COLO668 (cell line): ENCODE results near the gene ARHGAP24.

Experiments
- DNase-seq: peaks from one replicate; lab custom pipeline; 2025; ENCODE audit not compliant: unreplicated experiment; lab: John Stamatoyannopoulos, UW

The ARHGAP24 gene

DNA sequence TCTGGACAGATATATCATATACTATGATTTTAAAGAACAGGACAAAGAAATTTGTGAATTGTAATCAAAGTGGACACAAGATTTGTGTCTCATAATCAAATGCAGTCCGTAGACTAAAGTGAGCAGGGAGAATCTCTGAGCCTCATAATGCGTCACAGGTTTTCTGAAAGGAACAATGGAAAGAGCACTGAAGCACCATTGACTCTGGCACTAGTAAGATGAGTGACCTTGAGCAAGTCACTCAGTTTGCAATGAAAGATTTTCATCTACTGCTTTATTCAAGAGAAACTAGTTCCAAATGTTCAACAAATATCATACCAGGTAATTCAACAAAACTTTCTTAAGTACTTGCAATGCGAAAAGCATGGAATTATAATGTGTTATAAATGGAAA, 569.6 kb downstream of the ARHGAP24 start:
- no peak for DNase-seq

DNA sequence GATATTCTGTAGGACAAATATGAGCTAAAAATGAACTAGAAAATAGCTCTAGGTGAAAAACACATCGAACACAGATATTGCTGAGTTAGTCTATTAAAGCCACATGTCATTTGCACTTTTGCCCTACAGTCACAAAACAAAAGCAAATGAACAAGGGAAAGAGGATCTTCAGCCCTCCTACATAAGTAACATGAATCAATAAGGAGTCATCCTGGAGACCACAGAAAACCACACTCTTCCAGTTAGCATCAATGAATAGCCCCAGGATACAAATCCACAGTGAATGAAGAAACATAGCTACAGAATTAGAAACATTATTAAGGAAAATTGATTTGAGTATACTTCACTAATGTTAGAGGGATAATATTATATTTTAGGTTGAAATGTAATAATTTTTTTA, 573.5 kb downstream of the ARHGAP24 start:
- no peak for DNase-seq

DNA sequence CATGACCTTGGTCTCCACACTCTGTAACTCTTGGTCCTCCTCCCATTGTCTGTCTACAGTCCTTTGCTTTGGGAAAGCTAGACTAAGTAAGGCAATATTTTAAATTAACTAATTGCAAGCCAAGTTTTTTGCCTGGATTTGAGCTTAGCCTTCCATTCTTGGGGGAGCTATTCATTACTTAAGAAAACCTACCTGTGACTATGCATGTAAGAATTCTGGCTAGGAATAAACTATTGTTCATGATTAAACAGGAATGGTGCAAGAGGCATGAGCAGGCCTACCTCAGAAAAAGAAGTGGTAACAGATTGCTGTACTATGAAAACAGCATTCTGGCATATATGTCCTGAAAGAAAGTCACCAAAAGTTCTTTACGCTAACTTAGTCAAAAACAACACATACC, 575.5 kb downstream of the ARHGAP24 start:
- DNase-seq: no peak
